GM19238 (cell line): Measurements from ENCODE around the gene AMACR.
"Not testable (repeated sequence)": the region's sequence is repeated elsewhere in the genome, so short reads cannot be mapped to it uniquely, and the experiment has no call there.

ENCODE experiments used
- DNase-seq: peaks from one replicate; pipeline ENCODE4 v3.0.0; 2011; ENCODE audit warnings: low spot score; ENCODE audit not compliant: insufficient read length

Gene AMACR

DNA sequence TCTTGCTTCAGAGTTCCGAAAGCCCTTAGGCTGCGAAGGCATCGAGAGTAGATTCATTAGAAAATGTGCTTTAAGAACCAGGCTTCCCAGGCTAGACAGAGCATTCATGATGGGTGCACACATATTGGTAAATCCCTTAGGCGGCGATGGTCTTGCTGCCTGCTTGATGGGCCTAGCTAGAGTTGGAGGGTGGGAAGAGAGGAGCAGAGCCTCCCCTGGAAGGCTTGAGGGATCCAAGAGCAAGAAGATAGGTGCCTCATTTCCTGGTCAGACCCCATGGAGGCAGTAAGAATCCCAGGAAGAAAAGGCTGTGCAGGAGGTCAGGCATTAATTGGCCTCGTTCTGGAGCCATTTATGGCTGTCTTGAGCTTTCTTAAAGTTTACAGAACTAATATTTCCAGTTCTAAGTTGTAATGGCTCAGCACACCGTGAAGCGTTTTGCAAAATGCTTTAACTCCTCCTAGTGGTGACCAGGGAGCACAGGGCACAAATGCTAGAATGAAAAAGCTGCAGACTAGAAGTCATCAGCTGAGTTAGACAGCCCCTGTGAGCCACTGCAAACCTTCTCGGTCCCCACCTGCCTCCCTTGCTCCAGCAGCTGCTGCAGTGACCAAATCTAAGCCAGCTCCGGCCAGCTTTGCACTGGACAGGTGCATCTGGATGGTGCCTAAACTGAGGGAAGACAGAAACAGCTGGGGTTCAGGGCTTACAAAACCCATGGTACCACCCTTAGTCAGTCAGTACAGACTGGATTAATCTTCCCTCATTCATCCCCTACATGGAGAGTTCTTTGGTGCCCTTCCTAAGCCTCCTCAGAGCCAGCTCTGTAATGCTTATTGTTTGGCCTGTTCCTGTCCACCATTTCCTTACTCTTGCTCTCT is 38.0 kb downstream of the AMACR start:
- DNase-seq: peak; percentile 34

DNA sequence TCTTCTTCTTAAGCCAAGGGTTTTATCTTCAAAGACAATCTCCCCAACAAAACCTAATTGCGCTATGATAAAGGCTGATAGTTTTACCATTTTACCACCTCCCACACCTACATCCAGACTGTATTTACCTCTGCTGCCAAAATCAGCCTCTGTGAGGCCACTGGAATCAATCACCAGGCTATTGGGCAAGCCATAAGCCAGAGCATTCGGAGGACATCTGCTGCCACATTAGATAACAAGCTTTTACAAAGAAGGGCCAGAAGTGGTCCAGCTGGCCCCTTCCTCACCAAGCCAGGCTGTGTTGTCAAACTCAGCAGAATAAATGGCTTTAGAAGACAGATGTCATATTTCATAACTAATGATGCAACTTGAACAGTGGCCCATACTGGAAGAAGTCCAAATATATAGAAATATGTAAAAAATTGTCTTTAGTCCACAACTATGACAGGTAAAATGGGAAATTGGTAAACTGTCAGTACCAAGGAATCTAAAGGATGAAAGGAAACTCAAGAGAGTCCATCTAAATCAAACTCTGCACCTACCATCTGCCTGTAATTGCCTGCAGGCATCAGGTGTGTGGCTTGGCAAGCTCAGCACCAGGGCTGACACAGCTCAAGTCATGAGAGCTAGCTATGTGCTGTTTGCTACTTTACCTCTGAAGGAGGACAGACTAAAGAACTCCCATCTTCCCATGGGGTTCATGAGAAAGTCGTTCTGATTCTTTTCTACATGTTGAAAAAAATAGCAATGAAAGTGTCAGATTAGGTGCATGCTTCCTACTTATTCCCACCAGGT is 39.4 kb downstream of the AMACR start:
- DNase-seq: no peak

DNA sequence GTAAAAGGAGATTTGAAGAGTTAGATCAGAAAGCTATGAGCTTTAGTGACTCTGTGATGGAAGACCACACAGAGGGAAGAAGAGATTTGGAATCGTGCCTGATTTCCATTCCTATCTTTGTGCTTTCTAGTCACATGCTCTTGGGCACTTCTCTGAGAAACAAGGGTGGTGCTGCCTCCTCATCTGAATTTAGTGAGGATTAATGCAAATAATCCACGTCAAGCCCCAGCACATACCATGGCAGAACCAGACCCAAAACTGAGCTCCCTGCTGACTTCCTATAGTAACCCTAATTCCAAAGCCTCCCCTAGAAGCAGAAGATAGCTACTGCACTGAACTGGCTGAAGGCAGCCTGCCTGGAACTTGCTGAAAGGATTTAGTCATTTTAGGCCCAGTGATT is 41.0 kb downstream of the AMACR start:
- DNase-seq: no peak

DNA sequence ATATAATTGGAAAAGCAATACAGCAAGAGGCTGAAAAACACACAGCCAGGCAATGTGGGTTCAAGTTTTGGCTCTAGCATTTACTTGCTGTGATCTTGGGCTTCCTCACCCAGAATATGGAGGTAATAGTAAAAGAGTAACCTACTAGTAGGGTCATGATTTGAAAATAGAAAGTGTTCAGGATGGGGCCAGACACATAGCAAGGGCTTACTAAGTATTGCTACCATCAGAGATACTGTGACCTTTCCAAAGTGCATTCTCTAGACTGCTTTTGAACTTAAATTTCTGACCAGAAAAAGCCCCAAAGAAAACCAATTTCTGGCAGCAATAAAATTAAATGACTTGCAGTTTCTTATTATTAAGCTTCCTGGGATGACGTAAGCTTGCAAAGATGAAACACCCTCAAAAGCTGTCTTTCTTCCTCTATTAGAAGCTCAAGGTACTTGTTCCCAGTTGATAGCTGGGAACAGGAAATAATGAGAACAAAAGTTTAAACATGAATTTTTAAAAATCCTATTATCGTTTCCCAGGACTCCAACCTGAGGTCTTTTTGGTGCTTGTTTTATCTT is 43.6 kb downstream of the AMACR start:
- no peak for DNase-seq

DNA sequence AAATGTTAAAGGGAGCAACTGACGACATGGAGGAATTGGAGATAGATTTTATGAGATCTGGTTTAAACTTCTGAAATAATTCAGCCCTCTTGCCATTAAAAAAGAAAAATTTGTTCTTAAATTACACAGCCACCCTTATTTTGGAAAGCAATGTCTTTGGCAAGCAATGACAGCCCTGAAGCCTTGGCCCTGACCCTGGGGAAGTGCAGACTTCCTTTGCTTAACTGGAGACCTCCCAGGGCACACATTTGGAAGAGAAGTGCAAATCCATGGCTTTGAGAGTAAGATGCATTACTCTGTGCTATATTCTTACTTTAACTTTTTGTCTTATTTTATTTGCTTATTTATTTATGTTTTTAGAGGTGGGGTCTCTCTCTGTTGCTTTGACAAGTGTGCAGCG is 49.7 kb downstream of the AMACR start:
- no peak for DNase-seq

DNA sequence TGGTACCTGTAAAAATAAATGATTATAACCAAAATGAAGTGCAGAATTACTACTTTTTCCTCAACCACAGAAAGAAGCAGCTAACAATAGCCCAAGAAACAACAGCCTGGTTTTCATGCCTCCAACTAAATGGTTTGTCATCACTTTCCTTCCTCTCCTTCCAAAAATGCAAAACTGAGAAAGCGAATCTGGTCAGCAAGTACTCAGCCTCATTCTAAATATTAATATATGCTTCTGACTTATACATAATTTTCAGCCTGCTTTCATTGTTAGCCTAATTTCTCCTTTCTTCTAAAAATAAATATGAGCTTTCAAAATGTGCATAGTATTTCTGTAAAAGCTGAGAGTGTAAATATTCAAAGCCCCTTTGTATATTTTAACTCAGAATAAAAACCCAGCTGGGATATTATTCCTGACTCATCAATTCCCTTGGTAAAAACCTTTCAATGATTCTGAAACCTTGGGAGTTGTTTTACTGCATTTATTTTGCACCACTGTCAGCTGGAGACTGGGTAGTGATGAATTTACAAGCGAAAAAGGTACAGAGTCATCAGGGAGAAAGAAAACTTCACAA is 50.2 kb downstream of the AMACR start:
- no peak for DNase-seq

DNA sequence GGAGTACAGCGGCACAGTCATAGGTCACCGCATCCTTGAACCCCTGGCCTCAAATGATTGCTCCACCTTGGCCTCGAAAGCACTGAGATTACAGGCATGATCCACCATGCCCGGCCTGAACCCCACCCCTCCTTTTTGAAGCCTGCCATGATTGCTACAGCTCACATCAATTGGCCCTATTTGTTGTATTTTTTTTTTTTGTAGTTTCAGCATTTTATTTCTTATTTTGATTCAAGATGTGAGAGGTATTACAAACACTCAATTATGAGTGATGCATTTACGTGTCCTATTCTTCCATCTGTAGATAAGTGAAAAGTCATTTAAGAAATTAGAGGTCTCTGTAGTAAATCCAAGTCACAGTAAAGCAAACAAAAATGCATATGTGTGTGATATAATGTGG is 55.7 kb downstream of the AMACR start:
- not testable (repeated sequence) for DNase-seq

DNA sequence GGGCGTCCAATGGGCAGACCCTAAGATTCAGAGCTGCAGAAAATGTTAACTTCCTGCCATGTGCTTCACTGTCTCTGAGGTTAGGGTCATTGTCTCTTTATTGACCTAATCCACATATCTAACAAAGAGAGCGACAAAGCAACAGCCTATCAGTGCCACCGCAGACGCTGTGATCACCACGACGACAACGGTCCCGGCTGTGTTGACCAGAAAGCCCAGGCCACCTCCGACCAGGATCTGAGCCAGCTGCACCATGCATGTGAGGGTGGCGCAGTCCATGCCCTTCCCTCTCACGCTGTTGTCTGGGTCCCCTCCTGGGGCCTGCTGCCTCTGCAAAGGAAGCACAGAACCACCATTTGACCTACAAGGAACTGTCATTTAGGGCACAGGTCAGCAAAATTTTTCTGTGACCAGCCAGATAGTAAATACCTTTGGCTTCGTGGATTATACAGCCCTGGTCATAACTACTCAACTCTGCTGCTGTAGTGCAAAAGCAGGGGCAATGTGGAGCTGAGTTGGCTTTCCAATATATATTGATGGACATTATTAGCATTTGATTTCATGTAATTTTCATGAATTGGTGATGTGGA is 63.2 kb downstream of the AMACR start:
- no peak for DNase-seq

DNA sequence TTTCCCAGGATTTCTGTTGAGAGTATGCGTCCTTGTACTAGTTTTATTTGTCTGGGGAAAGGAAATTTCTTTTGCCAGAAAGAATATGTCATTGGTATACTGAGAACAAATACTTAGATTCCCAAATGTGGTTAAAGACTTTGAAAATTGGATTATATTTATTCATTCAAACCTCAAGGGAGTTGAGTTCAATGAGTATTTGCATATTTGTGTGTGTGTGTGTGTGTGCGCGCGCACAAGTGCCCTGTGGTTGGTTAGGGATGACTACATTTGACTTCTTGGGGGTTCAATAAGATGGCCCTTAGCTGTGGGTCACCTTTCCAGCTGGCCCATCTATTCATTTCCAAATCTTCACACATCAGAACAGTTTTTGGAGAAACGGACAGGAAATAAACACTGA is 66.8 kb downstream of the AMACR start:
- DNase-seq: no peak

DNA sequence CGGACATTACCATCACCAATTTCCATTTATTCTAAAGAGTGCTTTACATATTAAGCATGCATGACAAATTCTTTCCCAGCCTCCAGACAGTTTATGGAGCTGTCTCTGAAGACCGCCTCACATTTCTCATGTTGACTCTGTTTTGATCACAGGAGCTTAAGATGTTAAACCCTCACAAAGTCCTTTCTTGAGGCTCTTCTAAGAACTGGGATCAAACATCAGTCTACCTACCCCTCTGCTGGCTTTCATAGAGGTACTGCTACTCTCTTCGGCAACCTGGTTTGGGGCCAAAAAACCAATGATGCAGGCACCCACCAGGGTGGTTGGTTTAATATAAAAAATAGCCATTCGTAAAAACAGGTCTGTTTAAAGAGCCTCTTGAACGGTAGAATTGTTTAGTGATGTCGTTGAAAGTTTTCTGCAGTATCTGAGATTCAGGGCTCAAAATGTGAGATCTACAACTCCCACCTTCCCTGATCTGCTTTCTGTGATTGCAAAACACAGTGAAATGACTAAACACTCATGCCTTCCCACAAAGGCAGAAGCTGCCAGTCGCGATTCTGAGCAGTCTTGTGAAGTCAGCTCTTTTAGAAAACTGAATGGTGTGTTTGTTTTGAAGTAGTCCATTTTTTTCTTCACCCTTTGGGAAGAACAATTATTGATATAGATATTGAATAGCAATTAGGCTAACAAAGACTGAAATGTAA is 68.1 kb downstream of the AMACR start:
- no peak for DNase-seq

DNA sequence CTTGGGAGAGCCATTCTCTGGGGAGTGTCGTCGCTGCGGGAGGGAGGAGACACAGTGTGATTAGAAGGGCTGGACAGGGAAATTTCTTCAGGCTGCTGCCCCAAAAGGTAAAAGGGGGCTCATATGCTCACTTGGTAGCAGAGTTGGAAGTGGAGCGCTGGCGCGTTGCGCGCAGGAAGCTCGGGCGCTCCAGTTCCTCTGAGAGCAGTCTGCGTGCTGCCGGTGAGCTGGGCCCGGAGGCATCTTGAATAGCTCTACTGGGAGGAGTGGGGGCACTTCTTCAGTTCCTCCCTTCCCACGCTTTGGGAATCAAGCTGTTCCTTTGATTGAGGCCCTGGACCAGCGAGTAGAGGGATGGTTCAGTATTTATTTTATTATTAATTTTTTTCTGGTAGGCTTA is 69.0 kb downstream of the AMACR start:
- DNase-seq: no peak

DNA sequence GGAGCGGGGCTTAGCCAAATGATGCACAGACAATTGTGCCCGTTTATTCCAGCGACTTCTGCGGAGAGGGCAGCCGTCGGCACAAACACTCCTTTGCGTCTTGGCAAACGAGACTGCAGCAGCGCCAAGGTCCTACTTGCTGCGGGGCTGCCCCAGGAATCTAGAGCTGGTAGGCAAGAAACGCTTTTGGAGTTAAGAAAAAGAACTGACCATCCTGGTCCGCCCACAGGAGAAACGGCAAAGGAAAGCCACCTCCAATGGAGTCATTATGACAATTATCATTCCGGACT is 69.4 kb downstream of the AMACR start:
- no peak for DNase-seq

DNA sequence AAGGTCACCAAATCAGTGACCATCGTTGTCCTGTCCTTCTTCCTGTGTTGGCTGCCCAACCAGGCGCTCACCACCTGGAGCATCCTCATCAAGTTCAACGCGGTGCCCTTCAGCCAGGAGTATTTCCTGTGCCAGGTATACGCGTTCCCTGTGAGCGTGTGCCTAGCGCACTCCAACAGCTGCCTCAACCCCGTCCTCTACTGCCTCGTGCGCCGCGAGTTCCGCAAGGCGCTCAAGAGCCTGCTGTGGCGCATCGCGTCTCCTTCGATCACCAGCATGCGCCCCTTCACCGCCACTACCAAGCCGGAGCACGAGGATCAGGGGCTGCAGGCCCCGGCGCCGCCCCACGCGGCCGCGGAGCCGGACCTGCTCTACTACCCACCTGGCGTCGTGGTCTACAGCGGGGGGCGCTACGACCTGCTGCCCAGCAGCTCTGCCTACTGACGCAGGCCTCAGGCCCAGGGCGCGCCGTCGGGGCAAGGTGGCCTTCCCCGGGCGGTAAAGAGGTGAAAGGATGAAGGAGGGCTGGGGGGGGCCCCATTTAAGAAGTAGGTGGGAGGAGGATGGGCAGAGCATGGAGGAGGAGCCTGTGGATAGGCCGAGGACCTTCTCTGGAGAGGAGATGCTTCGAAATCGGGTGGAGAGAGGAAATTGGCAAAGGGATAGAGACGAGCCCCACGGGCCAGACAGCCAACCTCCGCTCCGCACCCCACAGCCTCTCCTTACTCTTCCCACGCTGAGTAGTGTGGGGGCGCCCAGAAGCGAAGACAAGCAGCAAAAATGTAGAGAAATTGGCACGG is 69.9 kb downstream of the AMACR start:
- no peak for DNase-seq

DNA sequence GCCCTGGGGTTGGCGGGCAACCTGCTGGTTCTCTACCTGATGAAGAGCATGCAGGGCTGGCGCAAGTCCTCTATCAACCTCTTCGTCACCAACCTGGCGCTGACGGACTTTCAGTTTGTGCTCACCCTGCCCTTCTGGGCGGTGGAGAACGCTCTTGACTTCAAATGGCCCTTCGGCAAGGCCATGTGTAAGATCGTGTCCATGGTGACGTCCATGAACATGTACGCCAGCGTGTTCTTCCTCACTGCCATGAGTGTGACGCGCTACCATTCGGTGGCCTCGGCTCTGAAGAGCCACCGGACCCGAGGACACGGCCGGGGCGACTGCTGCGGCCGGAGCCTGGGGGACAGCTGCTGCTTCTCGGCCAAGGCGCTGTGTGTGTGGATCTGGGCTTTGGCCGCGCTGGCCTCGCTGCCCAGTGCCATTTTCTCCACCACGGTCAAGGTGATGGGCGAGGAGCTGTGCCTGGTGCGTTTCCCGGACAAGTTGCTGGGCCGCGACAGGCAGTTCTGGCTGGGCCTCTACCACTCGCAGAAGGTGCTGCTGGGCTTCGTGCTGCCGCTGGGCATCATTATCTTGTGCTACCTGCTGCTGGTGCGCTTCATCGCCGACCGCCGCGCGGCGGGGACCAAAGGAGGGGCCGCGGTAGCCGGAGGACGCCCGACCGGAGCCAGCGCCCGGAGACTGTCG is 70.7 kb downstream of the AMACR start:
- DNase-seq: no peak

DNA sequence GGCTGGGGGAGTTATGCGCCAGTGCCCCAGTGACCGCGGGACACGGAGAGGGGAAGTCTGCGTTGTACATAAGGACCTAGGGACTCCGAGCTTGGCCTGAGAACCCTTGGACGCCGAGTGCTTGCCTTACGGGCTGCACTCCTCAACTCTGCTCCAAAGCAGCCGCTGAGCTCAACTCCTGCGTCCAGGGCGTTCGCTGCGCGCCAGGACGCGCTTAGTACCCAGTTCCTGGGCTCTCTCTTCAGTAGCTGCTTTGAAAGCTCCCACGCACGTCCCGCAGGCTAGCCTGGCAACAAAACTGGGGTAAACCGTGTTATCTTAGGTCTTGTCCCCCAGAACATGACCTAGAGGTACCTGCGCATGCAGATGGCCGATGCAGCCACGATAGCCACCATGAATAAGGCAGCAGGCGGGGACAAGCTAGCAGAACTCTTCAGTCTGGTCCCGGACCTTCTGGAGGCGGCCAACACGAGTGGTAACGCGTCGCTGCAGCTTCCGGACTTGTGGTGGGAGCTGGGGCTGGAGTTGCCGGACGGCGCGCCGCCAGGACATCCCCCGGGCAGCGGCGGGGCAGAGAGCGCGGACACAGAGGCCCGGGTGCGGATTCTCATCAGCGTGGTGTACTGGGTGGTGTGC is 71.4 kb downstream of the AMACR start, which contains the start of gene RXFP3:
Gene RXFP3 (plus strand): TSS at position 6 of the 636 bp plus-strand sequence. CDS start 355 bp downstream, at position 361.
- DNase-seq: no peak
